NCI-H2029 (cell line): ENCODE measurements around the gene LRIG1.
A peak's percentile ranks its signal among the peaks of the same experiment; 100 is the strongest.

Source experiments
- DNase-seq: peaks from one replicate; lab custom pipeline; 2025; lab: John Stamatoyannopoulos, UW

LRIG1 gene

DNA sequence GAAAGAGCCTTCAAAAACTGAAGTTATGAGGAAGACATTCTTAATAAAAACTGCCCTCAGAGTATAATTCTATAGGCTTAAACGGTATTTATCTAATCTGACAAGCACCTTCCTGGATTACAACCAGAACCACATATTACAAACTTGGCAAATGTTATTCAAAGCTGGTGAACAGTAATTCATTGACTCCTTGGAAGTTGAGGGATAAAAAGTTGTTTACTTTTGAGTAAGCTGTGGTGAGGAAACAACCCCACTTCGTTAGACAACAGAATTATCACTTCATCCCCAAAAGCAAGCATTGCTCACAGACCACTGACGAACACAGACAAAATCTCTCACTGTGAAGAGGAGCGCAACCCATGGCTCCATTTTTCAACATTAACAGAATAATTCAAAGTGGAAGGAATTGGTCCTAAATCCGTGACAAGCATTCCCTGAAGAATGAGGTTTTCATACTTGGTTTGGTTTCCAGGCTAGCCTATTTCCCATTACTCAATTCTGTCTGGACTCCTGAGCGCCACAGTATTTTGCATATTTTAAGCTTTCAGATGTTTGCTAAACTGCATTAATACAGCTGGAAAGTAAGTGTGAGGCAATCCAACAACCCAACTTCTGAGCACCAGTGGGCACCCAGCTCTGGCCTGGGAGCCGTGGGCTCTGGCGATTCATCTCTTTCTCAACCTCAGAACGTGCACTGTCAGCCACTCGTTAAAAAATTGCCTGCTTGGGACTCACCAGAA is 32.7 kb downstream of the LRIG1 start:
- DNase-seq, result no peak

DNA sequence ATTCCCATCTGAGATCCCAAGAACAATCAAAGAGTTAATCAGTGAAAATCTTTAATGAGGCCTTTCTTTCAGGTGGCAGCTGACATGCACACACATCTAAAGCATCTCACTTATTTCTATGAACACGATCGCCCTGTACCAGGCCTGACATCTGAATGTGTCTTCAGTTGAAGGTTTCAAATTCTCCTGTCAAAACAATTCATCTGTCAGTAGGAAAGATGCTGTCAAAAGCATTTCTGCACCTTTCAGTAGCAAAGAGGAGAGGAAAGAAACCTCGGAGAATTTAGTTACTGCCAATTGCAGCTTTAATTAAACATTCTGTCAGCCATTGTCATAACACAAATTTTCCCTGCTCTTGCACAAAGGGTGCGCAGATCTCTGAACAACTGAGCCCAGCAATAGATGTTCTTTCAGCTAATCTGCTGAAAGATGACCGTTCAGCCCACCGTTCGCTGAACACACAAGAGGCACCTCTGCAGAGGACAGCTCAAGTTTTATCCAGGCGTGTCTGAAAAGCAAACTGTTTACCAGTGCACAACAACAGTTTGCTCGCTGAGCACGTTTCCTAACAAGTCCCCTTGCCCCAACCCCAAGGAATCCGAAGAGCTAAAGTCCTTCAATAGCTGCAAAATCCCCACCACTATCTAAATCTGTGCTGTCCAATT is 34.1 kb downstream of the LRIG1 start:
- no peak for DNase-seq

DNA sequence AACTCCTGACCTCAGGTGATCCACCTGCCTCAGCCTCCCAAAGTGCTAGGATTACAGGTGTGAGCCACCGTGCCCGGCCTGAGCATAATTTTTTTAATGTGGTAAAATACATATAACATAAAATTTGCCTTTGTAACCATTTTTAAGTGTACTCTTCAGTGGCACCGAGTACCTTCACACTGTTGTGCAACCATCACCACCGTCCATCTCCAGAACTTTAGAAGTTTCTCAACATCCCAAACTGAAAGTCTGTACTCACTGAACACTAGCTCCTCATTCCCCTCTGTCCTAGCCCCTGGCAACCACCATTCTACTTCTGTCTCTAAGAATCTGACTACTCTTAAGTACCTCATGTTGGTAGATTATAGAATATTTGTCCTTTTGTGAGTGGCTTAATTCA is 35.2 kb downstream of the LRIG1 start:
- no peak for DNase-seq

DNA sequence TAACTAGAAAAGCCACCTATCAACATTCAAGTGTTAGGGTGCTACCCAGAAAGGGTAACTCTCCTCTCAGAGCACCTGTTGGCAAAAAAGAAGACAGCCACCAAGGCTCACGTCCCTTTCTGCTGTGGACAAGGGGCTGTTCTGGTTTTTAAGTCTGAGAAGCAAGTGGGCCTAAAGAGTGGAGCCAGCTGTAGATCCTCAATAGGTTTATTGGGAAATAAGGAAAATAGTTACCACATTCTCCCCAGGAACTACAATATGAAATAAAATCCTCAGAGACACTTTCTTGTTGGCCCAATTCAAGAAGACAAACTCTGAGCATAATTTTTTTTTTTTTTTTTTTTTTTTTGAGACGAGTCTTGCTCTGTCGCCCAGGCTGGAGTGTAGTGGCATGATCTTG is 35.8 kb downstream of the LRIG1 start:
- DNase-seq, result no peak

DNA sequence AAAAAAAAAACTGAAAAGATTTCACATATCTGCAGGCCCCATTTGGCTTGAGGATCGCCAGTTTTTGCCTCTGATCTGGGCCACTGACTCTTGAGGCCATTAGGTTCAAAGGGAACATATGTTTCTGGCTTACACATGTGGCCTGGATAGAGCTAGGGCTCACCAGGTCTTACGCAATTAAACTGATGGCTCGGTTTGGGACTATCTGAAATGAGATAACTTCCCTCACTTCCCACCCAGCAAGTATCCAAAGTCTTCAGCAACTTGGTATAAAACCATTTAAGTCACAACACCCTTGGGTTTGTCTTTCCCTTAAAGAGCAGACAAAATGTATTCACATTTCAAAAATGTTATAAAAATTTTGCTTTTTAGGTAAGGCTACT is 36.3 kb downstream of the LRIG1 start:
- DNase-seq, result no peak

DNA sequence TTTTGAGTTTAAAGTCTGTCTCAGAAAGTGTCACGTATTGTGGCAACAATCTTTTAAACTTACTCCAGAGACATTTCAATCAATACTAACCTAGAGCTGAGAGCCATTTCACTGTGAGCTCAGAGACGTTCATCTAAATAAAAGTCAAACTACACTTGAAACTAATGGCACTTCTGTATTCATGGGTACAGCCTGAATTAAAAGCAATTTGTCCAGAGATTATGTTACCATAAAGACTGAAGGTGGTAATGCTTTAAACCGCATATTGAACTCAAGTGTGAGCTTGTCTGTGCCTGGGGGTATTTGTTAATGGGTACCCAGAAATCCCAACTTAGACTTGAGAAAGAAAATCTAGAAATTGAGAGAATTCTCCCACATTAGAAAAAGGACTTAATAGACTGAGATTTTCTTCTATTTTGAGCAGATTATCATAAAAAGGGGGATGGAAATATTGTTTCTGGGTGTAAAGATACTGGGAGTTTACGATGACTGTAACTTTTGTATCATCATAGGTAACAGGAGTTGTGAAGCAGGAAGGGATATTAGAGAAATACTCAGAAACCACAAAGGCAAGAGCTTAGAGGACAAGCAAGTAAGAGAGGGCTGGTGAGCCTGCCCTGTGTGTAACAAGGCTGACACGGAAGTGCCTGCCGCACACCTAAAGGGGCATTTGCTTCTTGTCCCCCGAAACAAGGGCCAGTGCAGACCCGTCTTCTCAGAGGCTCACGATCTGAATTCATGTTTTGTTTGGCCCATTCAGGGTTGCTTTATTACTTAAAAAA is 36.9 kb downstream of the LRIG1 start:
- DNase-seq, result no peak

DNA sequence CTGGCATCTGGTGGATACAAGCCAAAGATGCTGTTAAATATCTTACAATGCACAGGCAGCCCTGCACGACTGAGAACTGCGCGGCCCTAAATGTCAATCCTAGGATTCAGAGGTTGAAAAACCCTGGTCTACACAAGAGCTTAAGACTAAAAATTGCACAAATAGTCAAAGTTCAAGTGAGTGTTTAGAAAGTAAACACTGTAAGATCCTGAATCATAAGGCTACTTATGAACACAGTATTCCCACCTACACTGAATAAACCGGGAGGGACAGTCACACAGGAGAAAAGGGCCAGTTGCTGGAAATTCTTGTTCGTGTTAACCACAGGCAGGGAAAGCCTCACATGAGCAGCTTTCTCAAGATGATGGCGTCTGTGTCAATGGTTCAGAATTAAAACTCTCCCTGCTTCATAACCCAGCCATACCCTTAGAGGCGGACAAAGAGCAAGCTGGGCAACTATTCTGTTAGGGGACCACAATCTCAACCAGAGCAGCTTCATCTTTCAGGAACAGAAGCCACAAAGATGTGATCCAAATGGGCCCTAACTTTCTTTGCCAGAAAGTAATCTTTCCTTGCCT is 37.7 kb downstream of the LRIG1 start:
- DNase-seq, result no peak

DNA sequence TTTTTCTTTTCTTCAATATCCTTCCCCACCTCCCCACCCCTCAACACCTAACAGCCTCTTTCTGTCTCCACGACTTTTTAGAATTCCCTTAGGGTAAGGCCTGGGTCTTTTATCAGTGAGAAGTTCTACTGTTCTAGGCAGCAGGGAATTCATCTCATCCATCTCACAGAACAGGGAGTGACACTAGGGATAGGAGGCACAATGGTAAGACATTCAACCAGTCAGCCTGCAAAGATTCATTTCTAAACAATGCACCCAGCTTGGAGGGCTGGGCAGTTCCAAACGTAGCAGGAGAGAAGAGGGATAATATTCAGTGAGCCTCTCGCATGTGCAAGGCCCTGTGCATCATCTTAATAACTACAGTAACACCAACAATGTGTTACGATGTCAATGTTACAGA is 43.6 kb downstream of the LRIG1 start:
- DNase-seq, result no peak

DNA sequence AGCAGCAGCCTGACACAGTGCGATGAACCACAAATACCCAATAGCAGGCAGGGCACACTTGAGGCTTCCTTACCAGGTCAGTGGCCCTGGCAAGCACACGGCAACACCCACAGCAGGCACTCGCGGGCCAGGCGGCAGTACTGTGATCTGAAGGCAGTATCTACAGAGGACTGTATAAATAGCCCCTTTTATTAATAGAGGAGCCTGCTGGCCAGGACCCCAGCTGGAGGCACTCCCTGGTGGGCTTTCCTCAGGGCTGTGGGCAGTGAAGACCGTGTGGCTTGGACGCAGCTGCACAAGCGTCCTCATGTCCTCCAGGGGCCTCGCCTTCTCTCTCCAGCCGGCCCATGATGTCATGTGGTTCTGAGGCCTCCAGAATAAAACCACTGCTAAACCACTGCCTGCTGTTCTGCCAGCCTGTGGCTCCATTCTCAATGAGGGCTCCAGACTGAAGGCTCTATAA is 44.1 kb downstream of the LRIG1 start:
- DNase-seq, result no peak

DNA sequence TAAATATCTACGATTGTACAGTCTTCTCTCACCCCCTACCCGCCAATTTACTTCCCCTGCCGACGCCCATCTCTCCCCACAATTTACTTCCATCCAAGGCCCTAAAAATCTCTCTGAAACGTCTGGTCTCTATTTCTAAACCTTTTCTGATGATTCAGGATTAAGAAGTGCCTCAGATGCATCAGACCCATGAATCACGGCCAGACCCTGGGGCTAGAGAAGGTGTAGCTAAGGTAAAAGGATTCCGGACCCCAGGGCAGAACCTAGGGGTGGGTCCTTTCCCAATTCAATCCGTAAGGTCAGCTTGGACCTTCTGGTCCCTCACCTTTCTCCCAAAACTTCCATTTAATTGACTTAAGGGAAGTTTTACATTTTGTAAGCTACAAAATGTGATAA is 46.4 kb downstream of the LRIG1 start:
- no peak for DNase-seq

DNA sequence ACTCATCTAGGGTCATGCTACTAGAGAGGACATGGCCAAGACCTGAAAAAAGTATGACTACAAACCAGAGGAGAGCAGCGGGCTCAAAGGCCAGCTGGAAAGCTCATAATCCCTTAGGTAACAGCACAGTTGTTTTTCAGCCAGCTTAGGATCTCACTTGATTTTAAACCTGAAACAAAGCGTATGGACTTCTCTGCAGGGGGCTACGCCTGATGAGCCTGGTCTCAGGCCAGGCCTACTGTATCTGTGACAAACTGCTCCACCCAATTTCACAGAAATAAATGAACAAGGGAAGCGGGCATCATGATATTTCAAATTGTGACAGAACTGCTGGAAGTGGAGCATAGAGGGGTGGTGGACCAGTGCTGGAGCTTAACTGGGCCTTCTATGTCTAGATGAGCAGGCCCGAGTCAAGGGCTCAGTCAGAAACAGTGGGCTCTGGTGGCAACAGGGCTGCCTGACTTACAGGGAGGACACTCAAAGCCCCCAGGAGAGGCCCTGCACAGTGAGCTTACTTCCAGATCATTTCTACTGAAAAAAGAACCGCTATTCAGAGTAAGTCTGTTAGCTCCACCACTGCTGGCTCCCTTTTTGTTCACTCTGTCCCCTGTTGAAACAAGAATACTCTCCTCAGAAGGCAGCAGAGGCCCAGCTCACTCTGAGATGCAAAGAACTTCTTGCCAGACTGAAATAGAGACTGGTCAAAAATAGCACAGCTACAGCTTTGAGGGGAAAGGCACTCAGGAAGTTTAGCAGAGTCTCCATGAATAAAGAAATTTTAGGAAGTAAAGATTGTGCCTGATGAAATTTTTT is 47.0 kb downstream of the LRIG1 start:
- no peak for DNase-seq

DNA sequence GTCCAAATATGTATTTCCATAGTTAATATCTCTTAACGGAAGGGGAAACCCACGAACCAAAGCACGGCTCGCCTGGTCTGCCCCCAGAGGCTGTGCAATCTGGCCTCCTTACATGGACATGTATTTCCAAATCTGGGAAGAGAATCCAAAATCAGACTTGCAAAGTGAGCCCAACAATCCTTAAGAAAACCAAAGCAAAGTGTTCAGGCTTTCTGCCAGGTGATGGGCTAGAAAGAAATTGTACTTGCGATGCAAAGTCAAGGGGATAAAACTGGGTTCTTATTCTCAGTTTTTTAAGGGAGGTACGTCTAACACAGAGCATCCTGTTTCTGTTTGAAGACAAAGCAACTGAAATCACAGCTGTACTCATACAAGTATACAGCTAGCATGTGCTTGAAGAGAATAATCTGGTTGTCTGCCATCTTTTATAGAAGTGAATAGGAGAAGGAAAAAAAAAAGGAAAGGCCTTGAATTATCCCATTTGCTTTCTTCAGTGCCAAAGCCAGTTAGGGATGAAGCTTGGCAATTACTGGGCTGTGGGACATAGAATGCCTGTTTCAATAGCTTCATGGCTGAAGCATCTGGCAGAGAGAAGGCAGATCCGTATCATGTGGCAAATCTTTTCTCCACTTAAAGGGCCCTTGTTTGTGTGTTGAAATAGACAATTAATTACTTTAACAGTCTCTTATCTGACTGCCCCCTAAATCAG is 48.4 kb downstream of the LRIG1 start:
- DNase-seq, result no peak

DNA sequence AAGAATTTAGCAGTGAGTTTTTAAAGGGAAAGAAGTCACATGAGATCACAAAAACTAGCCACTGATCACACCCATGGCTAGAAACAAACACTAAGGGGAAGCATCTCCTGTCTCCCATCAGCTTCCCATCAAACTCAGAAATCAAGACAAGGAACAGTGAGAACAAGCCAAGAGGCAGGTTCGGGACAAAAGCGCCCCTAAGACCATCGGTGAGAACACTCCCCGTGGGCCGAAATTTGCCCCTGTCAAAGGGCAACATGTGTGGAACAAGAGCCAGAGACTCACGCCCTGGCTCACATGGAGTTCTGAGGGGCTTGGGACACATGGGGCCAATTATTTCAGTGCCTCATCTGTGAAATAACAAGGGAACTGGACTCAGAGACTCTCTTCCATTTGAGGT is 49.1 kb downstream of the LRIG1 start:
- DNase-seq, result no peak

DNA sequence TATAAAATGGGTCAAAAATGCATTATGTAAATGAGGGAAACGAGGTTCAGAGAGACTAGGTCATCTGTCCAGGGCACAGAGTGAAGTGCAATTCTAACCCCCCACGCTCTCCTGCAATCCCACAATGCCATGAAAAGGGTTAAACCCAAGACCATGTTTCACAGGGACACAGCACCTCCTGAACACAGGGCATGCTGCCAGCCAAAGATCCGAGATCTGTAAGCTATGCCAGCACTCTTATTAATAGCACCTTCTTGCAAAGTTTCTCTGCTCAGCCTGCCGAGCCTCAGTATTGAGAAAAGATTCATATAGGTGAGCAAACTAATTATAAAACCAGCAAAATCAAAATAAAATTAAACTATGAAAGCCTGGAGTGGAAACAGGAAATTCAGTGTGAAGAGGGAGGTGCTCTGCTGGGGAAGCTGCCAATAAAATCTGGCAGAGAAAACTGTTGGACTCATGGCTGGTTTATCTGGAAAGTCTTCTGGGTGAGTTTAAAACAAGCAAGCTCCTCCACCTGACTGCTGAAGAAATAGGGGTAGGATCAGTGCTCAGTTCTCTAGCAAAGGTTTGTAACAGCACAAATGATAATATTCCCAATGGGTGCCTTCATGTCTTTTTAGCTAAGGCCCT is 50.3 kb downstream of the LRIG1 start:
- DNase-seq, result peak; percentile 29

DNA sequence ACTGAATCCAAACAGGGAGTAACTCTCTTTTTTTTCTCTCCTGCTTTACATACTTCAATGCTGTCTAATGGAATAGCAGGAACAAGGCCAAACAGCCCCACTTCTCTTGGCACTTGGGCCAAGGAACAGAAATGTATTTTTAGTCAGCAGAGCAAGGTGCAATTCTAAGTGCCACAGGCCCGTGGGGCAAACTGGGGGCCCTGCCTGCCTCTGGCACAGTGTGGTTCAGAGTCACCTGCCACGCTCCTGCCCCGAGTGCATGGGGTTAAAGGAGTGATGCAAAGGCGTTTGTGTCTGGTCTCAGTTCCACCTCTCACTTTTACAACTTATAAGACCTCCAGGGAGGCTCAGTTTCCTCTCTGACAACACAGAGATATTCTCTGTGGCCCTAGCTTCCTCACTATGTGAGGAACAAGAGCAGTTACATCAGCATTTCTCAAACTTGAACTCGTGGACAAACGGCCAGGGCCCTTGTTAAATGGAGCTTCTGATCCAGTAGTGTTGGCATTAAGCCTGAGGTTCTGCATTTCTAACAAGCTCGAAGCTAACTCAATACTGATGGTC is 51.3 kb downstream of the LRIG1 start:
- no peak for DNase-seq

DNA sequence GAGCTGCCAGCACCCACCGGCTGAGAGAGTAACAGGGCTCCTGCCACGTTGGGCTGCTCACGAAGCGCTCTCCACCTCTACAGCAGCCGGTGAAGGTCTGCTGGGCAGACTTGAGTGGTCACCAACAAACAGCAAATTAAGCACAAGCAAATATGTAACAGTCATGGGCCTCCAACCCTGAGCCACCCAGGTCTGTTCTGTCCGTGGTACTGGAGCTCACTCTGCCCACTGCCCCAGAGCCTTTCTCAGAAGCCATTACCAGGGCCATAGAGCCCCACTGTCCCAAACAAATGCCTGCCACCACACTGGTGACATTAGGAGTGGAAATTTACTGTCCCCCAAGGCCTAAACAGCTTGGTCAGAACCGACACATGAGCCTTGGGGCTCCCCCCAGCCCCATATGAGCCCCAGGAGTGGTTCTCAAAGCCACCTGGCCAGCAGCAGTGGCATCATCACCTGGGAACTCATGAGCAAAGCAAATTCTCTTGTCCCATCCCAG is 56.6 kb downstream of the LRIG1 start:
- no peak for DNase-seq

DNA sequence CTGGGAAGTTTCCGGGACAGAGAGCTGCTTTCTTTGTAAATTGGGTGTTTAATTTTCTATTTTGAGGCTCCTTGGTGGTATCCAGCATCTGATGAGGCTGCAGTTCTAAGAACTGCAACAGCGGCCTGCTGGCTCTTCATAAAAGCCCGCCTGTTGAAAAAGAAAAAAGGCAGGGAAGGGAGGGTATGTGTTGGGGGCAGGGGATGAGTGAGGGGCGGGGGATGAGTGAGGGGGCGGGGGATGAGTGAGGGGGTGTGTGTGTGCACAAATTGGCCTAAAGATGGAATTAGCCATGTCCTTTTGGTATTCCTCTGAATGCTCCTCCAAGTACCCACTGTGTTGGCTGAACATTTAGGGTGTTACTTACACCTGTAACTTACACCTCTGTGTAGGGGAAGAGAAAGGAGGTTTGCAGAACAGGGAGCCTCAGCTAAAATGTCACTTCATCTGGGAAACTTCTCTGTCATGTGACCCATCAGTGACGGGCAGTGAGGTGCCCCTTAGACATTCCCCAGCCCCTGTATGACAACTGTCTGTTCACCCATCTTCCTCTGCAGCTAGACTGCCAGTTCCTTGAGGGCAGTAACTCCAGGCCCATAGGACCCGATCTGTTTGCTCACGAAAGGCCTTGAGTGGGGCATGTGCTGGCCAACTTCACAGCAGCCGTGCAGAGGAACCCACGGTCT is 57.6 kb downstream of the LRIG1 start:
- DNase-seq, result no peak

DNA sequence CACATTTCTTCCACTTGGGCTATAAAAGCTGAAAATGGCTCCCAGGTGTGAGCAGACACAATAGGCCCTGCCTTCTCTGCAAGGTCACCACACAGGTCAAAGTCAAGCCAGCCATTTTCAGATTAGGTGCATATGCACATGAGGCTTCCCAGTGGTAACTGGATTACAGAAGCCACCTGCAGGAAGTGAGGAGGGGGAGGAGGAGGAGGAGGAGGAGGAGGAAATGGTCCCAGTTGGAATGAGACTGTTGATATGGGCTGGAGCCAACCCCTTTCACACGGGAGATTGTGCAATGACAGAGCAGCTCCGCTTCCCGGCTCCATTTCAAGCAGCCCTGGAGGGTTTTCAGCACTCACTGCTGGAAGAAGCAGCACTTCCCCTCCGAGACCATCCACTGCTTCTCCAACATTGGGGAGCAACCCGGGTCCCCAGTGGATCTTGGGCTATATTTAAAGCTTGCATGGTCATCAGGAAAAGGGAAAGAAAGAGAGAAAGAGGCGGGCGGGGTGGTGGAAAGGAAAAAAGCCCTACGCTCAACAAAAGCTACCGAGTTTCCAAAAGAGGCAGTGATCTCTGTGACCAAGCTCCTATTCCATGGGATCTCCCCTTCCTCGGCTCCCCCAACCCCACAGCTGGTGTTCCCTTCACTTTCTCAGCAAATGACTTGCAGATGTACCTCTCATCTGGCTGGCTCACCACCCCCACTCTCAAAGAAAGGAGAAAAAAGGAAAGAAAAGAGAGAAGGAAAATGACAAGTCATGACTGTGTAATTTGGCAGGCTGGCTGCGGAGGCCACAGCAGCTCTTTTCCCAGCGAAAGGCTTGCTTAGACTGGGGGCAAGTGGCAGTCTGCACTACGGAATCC is 58.3 kb downstream of the LRIG1 start:
- DNase-seq, result peak; percentile 87

DNA sequence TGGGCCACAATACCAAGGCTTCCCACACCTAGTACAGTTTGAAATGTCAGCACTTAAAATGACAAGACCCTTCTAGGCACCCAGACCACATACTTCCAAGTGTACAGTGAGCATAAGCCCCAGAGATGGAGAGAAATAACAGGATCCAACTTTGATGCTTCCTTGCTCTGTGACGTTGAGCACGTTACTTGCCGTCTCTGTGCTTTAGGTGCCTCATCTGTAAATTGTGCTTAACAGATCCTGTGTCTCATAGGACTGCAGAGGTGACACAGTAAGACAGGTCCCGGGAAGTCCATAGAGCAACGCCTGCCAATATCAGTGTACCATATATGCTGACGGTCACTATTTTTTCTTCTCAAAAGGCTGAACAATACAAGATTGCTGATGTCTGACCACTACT is 59.1 kb downstream of the LRIG1 start:
- DNase-seq, result no peak
